SK-N-SH (cell line): Measurements from ENCODE around the gene SETBP1. TPM values are rescaled to one million over a fixed set of nuclear protein-coding genes. Genes with fewer than 3 reads are reported as not detected.

Experiments
- CTCF ChIA-PET: fragments of 300-600, 350-600 bp; formaldehyde crosslinking; extraction: SDS; loops from one replicate; lab custom pipeline; 2021; lab: Yijun Ruan, JAX
- POLR2A ChIA-PET: fragments of 350-600 bp; sonication (Branson Sonifier 250); formaldehyde crosslinking; extraction: SDS; loops from one replicate; lab custom pipeline; 2020; ENCODE audit warnings: antibody characterized with exemption, inconsistent platforms; lab: Yijun Ruan, JAX
- DNase-seq: peaks from one replicate; pipeline ENCODE4 v3.0.0; 2012
- H2AFZ ChIP-seq: fragments of 200-600 bp; sonication (generic); 2 replicates; pipeline ENCODE4 v1.8.1; 2016; ENCODE audit warnings: antibody characterized with exemption, mild to moderate bottlenecking, low read depth
- H3F3A ChIP-seq: fragments of 200-600 bp; sonication (generic); replicated peaks from 2 replicates; pipeline ENCODE3; 2016; ENCODE audit warnings: antibody characterized with exemption, mild to moderate bottlenecking; ENCODE audit not compliant: insufficient read depth
- H3K27ac ChIP-seq, 2 experiments: fragments of 200-500 bp in 1 of 2; fragments of 200-600 bp in 1 of 2; sonication (Bioruptor generic) in 1 of 2; sonication (generic), shearing (Covaris generic) in 1 of 2; 2 replicates each; pipeline versions ENCODE4 v1.5.1 to v1.6.1; 2014 to 2016; ENCODE audit warnings: low read depth in 2 of 2, inconsistent platforms in 1 of 2, low read length in 1 of 2, mild to moderate bottlenecking in 1 of 2, mixed read lengths in 1 of 2
- H3K27me3 ChIP-seq: fragments of 200-600 bp; sonication (generic), shearing (Covaris generic); 2 replicates; pipeline ENCODE4 v1.6.1; 2016; ENCODE audit warnings: mixed run types; ENCODE audit not compliant: insufficient read depth
- H3K36me3 ChIP-seq, 2 experiments: fragments of 200-500 bp in 1 of 2; fragments of 200-600 bp in 1 of 2; sonication (Bioruptor generic) in 1 of 2; sonication (generic) in 1 of 2; replicated peaks in 1 of 2; 2 replicates each; pipeline versions ENCODE3 to v1.5.1; 2014 to 2016; ENCODE audit warnings: low read length in 1 of 2, mild to moderate bottlenecking in 1 of 2; ENCODE audit not compliant: insufficient read depth in 2 of 2, control insufficient read depth in 1 of 2
- H3K4me1 ChIP-seq, 2 experiments: fragments of 200-500 bp in 1 of 2; fragments of 200-600 bp in 1 of 2; sonication (Bioruptor generic) in 1 of 2; sonication (generic), shearing (Covaris generic) in 1 of 2; 2 replicates each; pipeline versions ENCODE4 v1.5.1 to v1.6.1; 2014 to 2016; ENCODE audit warnings: low read depth in 1 of 2, low read length in 1 of 2, mixed run types in 1 of 2; ENCODE audit not compliant: insufficient read depth in 2 of 2, control insufficient read depth in 1 of 2
- H3K4me2 ChIP-seq: fragments of 200-600 bp; sonication (generic), shearing (Covaris generic); 2 replicates; pipeline ENCODE4 v1.6.1; 2017; ENCODE audit warnings: mixed run types
- H3K4me3 ChIP-seq, 2 experiments: fragments of 200-500 bp in 1 of 2; fragments of 200-600 bp in 1 of 2; sonication (Bioruptor generic) in 1 of 2; sonication (generic), shearing (Covaris generic) in 1 of 2; 2 replicates each; pipeline versions ENCODE4 v1.5.1 to v1.8.1; 2014 to 2016; ENCODE audit warnings: low read depth in 2 of 2, inconsistent platforms in 1 of 2, low read length in 1 of 2, mild to moderate bottlenecking in 1 of 2, mixed read lengths in 1 of 2, moderate library complexity in 1 of 2
- H3K79me2 ChIP-seq: fragments of 200-600 bp; sonication (generic); 2 replicates; pipeline ENCODE4 v1.8.1; 2017; ENCODE audit warnings: mild to moderate bottlenecking; ENCODE audit not compliant: insufficient read depth
- H3K9ac ChIP-seq: fragments of 200-600 bp; sonication (generic); 2 replicates; pipeline ENCODE4 v1.6.1; 2017; ENCODE audit warnings: mixed run types
- H3K9me2 ChIP-seq: fragments of 200-600 bp; sonication (generic); 2 replicates; pipeline ENCODE4 v1.6.1; 2017; ENCODE audit warnings: mixed run types
- H3K9me3 ChIP-seq: fragments of 200-600 bp; sonication (generic); 2 replicates; pipeline ENCODE4 v1.6.1; 2017; ENCODE audit warnings: mixed run types, mild to moderate bottlenecking, moderate library complexity
- H4K20me1 ChIP-seq: fragments of 200-600 bp; sonication (generic); 2 replicates; pipeline ENCODE4 v1.6.1; 2017; ENCODE audit warnings: mild to moderate bottlenecking, mixed run types; ENCODE audit not compliant: insufficient read depth
- ELF1 ChIP-seq: IDR thresholded peaks from 2 replicates; pipeline ENCODE4 v1.4.0; 2012
- EZH2phosphoT487 ChIP-seq: fragments of 200-600 bp; sonication (generic); IDR thresholded peaks from 2 replicates; pipeline ENCODE4 v1.6.1; 2017; ENCODE audit warnings: low read depth, mixed run types, mild to moderate bottlenecking, antibody characterized with exemption, moderate library complexity, borderline replicate concordance
- MEF2A ChIP-seq: IDR thresholded peaks from 2 replicates; pipeline ENCODE4 v1.4.0; 2012; ENCODE audit warnings: low read depth, borderline replicate concordance
- RAD21 ChIP-seq: IDR thresholded peaks from 2 replicates; pipeline ENCODE4 v1.6.1; 2012; ENCODE audit warnings: mild to moderate bottlenecking, low read length
- RFX5 ChIP-seq: IDR thresholded peaks from 2 replicates; pipeline ENCODE4 v1.6.1; 2012; ENCODE audit warnings: mild to moderate bottlenecking, improper control_type of control experiment, low read length
- SIN3A ChIP-seq: IDR thresholded peaks from 2 replicates; pipeline ENCODE4 v1.6.1; 2012; ENCODE audit warnings: low read depth, mild to moderate bottlenecking, low read length, moderate library complexity, borderline replicate concordance
- TEAD4 ChIP-seq: IDR thresholded peaks from 2 replicates; pipeline ENCODE4 v1.4.0; 2012; ENCODE audit warnings: mild to moderate bottlenecking, borderline replicate concordance; ENCODE audit not compliant: insufficient read depth
- ZBTB33 ChIP-seq: IDR thresholded peaks from 2 replicates; pipeline ENCODE4 v1.4.0; 2012; ENCODE audit warnings: low read depth, borderline replicate concordance
- WGBS: methylation state at CpG from one replicate; pipeline ENCODE4 v1.1.6; 2017; ENCODE audit warnings: low lambda C conversion rate; 5-methylcytosine and 5-hydroxymethylcytosine counted together
- polyA plus RNA-seq, 3 experiments: library from polyadenylated mRNA; depleted of rRNA; stranded (reverse); fragments of >200 nt; gene quantifications; 2 replicates each; pipeline ENCODE4 v1.2.3, GENCODE V29; 2012
- TF ChIP-seq, protein P1 (sequence below): IDR thresholded peaks from 2 replicates; pipeline ENCODE4; 2012

Gene SETBP1
- polyA plus RNA-seq, 1 of the 3 experiments (the other 2 are of a cell fraction): 3.0 TPM

DNA sequence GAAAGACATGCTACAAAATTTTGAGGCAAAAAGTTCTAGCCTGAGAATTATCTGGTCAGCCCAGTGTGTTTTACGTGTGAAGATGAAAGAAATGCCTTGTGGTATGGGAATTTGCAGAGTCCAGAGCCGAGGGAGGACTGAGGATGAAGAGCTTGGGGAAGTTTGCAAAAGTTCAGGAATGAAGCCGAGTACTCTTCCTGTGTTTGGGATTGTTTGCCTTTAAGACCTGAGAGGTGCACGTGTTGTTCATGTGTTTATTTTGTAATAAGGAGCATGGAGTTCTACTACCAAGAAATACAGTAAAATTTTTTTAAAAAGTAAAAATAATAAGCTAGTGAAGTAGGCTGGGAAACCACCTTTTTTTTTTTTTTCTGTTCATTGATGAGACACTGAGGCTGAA lies 14.8 kb downstream of the SETBP1 start:
- CTCF ChIA-PET: interaction anchor here (0.8 to 1.0 kb wide), 2 partner anchors 34 to 1144 kb away, joined by 3 read pairs; no protein-coding TSS in a partner anchor
- H3K79me2 ChIP-seq: peaks cover 11% of the 10 kb centered on the region; the same call in 1 of the 2 replicates
- POLR2A ChIA-PET: no interaction called here
- H3K9ac ChIP-seq: no peak overlapping the region
- H3K9me3 ChIP-seq: no peaks in the 10 kb centered on the region
- peaks cover 0 to 5% of the 10 kb centered on the region in 2 experiments; a peak in 1 of 4 replicates for H3K4me1 ChIP-seq
- TF ChIP-seq SIN3A (no peak), RAD21 (no peak), ELF1 (no peak)
- H3F3A ChIP-seq: no peaks in the 10 kb centered on the region
- no peaks in the 10 kb centered on the region for H3K36me3 ChIP-seq
- H3K4me3 ChIP-seq: no peak overlapping the region
- no peaks in the 10 kb centered on the region for H4K20me1 ChIP-seq
- WGBS: 92% methylated on average over 4 of the region's 4 CpGs
- no peaks in the 10 kb centered on the region for H3K27me3 ChIP-seq
- H3K27ac ChIP-seq: no peak overlapping the region
- H3K4me2 ChIP-seq: no peak overlapping the region
- H3K9me2 ChIP-seq: no peaks in the 10 kb centered on the region
- no peak for DNase-seq
- no peak overlapping the region for H2AFZ ChIP-seq

DNA sequence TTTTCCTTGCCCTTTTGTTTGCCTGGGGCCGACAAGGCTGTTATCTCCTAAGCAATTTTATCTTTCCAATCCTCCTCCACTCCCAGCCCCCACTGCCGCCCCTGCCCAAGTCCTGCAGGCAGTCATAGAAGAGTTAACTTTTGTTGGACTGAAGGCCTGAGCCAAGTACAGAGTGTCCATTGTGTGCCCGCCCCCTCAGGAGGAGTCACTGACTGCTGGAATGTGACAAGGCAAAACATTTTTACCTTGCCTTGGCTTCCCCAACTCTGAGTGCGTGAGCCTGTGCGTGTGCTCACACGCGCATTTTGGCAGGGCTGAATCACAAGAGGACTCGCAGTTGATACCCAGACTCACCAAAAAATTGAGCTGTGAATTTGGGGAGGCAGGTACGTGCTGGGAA lies 16.2 kb downstream of the SETBP1 start:
- POLR2A ChIA-PET: no interaction called here
- Histone ChIP-seq H3K4me2 (no peak overlapping the region), H3K79me2 (peaks cover 6% of the 10 kb centered on the region; the same call in 1 of the 2 replicates), H3K9ac (no peak overlapping the region), H3K9me2 (no peaks in the 10 kb centered on the region), H3K9me3 (no peaks in the 10 kb centered on the region), H3F3A (no peaks in the 10 kb centered on the region), H4K20me1 (no peaks in the 10 kb centered on the region), H2AFZ (no peak overlapping the region), H3K27me3 (no peaks in the 10 kb centered on the region), H3K4me1 (peaks cover 7 to 12% of the 10 kb centered on the region in 2 experiments; a peak in 2 of 4 replicates), H3K27ac (no peak overlapping the region), H3K4me3 (no peak overlapping the region), H3K36me3 (peaks cover 0 to 5% of the 10 kb centered on the region in 2 experiments)
- CTCF ChIA-PET: no interaction called here
- TF ChIP-seq TEAD4: no peak
- no peak for TF ChIP-seq EZH2phosphoT487
- no peak for TF ChIP-seq MEF2A
- WGBS: 85% methylated on average over 9 of the region's 9 CpGs
- no peak for DNase-seq

- no peaks in the 10 kb centered on the region for H4K20me1 ChIP-seq
- H3K4me3 ChIP-seq: no peak overlapping the region
- peaks cover 2 to 9% of the 10 kb centered on the region in 2 experiments for H3K36me3 ChIP-seq
- TF ChIP-seq ZBTB33 (no peak), RFX5 (no peak)
- TF ChIP-seq, protein P1, sequence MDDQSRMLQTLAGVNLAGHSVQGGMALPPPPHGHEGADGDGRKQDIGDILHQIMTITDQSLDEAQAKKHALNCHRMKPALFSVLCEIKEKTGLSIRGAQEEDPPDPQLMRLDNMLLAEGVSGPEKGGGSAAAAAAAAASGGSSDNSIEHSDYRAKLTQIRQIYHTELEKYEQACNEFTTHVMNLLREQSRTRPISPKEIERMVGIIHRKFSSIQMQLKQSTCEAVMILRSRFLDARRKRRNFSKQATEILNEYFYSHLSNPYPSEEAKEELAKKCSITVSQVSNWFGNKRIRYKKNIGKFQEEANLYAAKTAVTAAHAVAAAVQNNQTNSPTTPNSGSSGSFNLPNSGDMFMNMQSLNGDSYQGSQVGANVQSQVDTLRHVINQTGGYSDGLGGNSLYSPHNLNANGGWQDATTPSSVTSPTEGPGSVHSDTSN: no peak
- no peak overlapping the region for H2AFZ ChIP-seq
- H3K27ac ChIP-seq: no peak overlapping the region
- WGBS: 92% methylated on average over 2 of the region's 2 CpGs
- no peaks in the 10 kb centered on the region for H3K27me3 ChIP-seq
- no peak overlapping the region for H3K9ac ChIP-seq
- no peak overlapping the region for H3K4me2 ChIP-seq
- H3F3A ChIP-seq: no peaks in the 10 kb centered on the region
- peaks cover 5% of the 10 kb centered on the region; the same call in 1 of the 2 replicates for H3K79me2 ChIP-seq
- no peaks in the 10 kb centered on the region for H3K9me3 ChIP-seq
- no peak for DNase-seq
- CTCF ChIA-PET: no interaction called here
- peaks cover 7 to 12% of the 10 kb centered on the region in 2 experiments; a peak in 2 of 4 replicates for H3K4me1 ChIP-seq
- no peaks in the 10 kb centered on the region for H3K9me2 ChIP-seq
- POLR2A ChIA-PET: no interaction called here
These were observed 16.6 kb downstream of the SETBP1 start for GRCh38 chr18:44697315-44697714.
